ENCODE measurements around the gene LRRC42. TPM values are rescaled to one million over a fixed set of nuclear protein-coding genes. Genes with fewer than 3 reads are reported as not detected.

The LRRC42 gene
- total RNA-seq, 1 experiment from 2014 or later, result 38.1 TPM

- TF ChIP-seq OVOL2 (CRISPR knock-in tag; IDR thresholded peaks at IDR 0.05; ENCODE audit: borderline replicate concordance), result no peak
- no peak for TF ChIP-seq NR2C2 (CRISPR knock-in tag; IDR thresholded peaks at IDR 0.05)
- peak; percentile 38; the same call in 1 of the 2 replicates for TF ChIP-seq CTCF (IDR thresholded peaks at IDR 0.05)
- ATAC-seq (no peak), DNase-seq (ENCODE audit: low spot score) (no peak)
- no peaks in the 10 kb centered on the region for H3K9me3 Mint-ChIP-seq
- H3K4me1 Mint-ChIP-seq, result peaks cover 24% of the 10 kb centered on the region
- ChIA-PET POLR2A (interaction anchor here (0.7 to 1.5 kb wide), 5 partner anchors 93 to 556 kb away, joined by 3 to 7 read pairs (median 4); no protein-coding TSS in a partner anchor), CTCF (interaction anchor here (0.7 to 4.1 kb wide), 33 partner anchors 10 to 619 kb away, joined by 3 to 70 read pairs (median 4); partner anchors contain the start of genes IFT25 and LRRC42)
- peaks cover 36% of the 10 kb centered on the region for H3K36me3 Mint-ChIP-seq
- H3K27me3 Mint-ChIP-seq (ENCODE audit: low read depth), result no peaks in the 10 kb centered on the region
- H3K27ac Mint-ChIP-seq, result no peak overlapping the region
- H3K4me3 Mint-ChIP-seq, result no peak overlapping the region
These were observed 13.6 kb downstream of the LRRC42 start for GRCh38 chr1:53959664-53960250.

DNA sequence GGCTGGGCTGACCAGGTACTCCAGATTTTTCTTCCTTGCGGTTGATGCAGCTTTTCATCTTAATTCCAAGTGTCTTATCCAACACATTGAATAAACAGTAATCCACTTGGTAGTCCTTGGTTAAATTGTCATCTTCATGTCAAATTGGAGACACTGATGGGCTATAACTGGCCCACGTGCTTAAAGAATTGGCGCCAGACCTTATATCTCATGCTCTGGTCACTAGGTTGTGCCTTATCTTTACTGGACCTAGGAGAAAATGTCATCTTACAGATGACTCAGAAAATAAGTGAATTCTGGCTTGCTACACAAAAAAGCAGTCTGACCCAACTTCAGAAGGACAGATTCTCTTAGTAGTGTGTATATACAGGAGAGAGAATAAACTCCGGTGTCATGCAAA lies 16.2 kb downstream of the LRRC42 start:
- Mint-ChIP-seq H3K27ac (no peak overlapping the region), H3K27me3 (ENCODE audit: low read depth) (no peaks in the 10 kb centered on the region), H3K36me3 (peaks cover 45% of the 10 kb centered on the region), H3K9me3 (no peaks in the 10 kb centered on the region), H3K4me1 (peaks cover 13% of the 10 kb centered on the region), H3K4me3 (no peak overlapping the region)
- ChIA-PET POLR2A (no interaction called here), CTCF (interaction anchor here (0.5 kb wide), 1 partner anchor 17 kb away, joined by 3 read pairs; the partner anchor contains the start of gene LRRC42)
- ATAC-seq, result no peak
- DNase-seq (ENCODE audit: low spot score), result no peak
- TF ChIP-seq ZSCAN18 (CRISPR knock-in tag; IDR thresholded peaks at IDR 0.05), result no peak
- TF ChIP-seq NFYB (CRISPR knock-in tag; conservative IDR thresholded peaks at IDR 0.05; ENCODE audit: low read depth), result no peak
- TF ChIP-seq NFATC4 (CRISPR knock-in tag; IDR thresholded peaks at IDR 0.05), result no peak
- TF ChIP-seq ZNF425 (CRISPR knock-in tag; conservative IDR thresholded peaks at IDR 0.05), result no peak
- no peak for TF ChIP-seq FOXJ3 (CRISPR knock-in tag; IDR thresholded peaks at IDR 0.05; ENCODE audit: borderline replicate concordance)
- TF ChIP-seq FOXP1 (CRISPR knock-in tag; IDR thresholded peaks at IDR 0.05; ENCODE audit: borderline replicate concordance), result no peak
- TF ChIP-seq, protein P1, sequence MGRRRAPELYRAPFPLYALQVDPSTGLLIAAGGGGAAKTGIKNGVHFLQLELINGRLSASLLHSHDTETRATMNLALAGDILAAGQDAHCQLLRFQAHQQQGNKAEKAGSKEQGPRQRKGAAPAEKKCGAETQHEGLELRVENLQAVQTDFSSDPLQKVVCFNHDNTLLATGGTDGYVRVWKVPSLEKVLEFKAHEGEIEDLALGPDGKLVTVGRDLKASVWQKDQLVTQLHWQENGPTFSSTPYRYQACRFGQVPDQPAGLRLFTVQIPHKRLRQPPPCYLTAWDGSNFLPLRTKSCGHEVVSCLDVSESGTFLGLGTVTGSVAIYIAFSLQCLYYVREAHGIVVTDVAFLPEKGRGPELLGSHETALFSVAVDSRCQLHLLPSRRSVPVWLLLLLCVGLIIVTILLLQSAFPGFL (CRISPR knock-in tag; IDR thresholded peaks at IDR 0.05; ENCODE audit: borderline replicate concordance), result no peak
- no peak for TF ChIP-seq ZBTB43 (CRISPR knock-in tag; IDR thresholded peaks at IDR 0.05)
- no peak for TF ChIP-seq ETV6 (CRISPR knock-in tag; IDR thresholded peaks at IDR 0.05)
- no peak for TF ChIP-seq SP1 (CRISPR knock-in tag; conservative IDR thresholded peaks at IDR 0.05)
- TF ChIP-seq JUN (CRISPR knock-in tag; IDR thresholded peaks at IDR 0.05), result no peak
- no peak for TF ChIP-seq ZNF512 (CRISPR knock-in tag; IDR thresholded peaks at IDR 0.05; ENCODE audit: borderline replicate concordance)
